ENCODE measurements around the gene CHPT1. TPM values are rescaled to one million over a fixed set of nuclear protein-coding genes. Genes with fewer than 3 reads are reported as not detected.

Gene CHPT1
- total RNA-seq, 4 donors from 2014 or later: 47.3 to 130 (median 49.6) TPM

DNA sequence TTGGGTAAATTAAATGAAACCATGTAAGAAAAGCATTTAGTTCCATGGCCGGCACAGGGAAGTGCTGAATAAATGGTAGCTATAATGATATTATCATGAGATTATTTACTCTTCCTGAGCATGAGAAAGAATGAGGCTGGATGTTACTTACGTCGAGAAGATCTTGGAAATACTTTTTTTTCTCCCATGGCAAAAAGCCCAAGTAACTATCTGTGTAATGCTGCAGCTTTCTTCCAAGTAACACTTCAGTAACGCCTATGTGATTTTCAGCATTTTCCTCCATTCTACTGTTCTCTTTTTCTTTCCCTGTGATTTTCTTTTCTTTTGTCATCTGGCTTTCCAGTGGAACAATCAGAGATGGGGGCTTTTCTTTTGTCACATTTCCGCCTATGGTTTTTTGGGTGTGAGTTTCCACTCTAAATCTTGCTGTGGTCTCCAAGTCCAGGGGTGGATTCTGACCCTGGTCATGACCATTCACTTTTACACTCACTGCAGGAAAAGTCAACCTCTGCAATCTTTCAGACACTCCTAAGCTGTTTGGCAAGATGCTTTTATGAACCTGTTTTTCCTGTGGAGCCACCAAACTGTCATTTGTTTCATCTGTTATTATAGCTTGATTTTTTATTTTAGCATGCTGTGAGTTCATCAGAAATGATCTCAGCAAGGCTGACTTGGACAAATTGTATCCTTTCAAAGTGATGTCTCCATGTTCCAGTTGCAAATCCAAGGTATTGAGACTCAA is 66.8 kb downstream of the CHPT1 start:
- Histone ChIP-seq H3K27me3 (no peaks in the 10 kb centered on the region), H3K4me1 (peaks cover 0 to 17% (median 0%) of the 10 kb centered on the region in 3 donors), H3K9me3 (no peaks in the 10 kb centered on the region), H3K4me3 (no peak overlapping the region), H3K27ac (peak overlapping the region in 1 of 4 donors; percentile 14), H3K36me3 (peaks cover 0 to 82% of the 10 kb centered on the region in 2 donors)
- WGBS, 2 donors (ENCODE audit: low coverage in 1 of 2): 21 to 47% methylated on average over 2 to 5 of the region's 5 CpGs
- TF ChIP-seq, protein P1, sequence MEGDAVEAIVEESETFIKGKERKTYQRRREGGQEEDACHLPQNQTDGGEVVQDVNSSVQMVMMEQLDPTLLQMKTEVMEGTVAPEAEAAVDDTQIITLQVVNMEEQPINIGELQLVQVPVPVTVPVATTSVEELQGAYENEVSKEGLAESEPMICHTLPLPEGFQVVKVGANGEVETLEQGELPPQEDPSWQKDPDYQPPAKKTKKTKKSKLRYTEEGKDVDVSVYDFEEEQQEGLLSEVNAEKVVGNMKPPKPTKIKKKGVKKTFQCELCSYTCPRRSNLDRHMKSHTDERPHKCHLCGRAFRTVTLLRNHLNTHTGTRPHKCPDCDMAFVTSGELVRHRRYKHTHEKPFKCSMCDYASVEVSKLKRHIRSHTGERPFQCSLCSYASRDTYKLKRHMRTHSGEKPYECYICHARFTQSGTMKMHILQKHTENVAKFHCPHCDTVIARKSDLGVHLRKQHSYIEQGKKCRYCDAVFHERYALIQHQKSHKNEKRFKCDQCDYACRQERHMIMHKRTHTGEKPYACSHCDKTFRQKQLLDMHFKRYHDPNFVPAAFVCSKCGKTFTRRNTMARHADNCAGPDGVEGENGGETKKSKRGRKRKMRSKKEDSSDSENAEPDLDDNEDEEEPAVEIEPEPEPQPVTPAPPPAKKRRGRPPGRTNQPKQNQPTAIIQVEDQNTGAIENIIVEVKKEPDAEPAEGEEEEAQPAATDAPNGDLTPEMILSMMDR (IDR thresholded peaks at IDR 0.05): no peak
- TF ChIP-seq EP300 (IDR thresholded peaks at IDR 0.05) (no peak), POLR2A (IDR thresholded peaks at IDR 0.05) (no peak), POLR2AphosphoS5 (IDR thresholded peaks at IDR 0.05) (no peak)
- no peak for ATAC-seq

DNA sequence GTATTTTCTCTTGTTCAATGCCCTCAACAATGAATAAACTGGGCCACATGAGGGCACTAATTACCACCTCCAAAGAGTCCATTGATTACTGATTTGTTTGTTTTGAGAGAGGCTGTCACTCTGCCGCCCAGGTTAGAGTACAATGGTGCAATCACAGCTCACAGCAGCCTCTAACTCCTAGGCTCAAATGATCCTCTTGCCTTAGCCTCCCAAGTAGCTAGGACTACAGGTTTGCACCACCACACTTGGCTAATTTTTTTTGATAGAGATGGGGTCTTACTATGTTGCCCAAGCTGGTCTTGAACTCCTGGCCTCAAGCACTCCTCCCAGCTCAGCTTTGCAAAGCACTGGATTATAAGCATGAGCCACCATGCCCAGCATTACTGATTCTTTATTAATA is 70.1 kb downstream of the CHPT1 start:
- H3K36me3 ChIP-seq: peaks cover 3 to 83% of the 10 kb centered on the region in 2 donors
- 78 to 86% methylated on average over 1 of the region's 1 CpG for WGBS, 2 donors (ENCODE audit: low coverage in 1 of 2)

DNA sequence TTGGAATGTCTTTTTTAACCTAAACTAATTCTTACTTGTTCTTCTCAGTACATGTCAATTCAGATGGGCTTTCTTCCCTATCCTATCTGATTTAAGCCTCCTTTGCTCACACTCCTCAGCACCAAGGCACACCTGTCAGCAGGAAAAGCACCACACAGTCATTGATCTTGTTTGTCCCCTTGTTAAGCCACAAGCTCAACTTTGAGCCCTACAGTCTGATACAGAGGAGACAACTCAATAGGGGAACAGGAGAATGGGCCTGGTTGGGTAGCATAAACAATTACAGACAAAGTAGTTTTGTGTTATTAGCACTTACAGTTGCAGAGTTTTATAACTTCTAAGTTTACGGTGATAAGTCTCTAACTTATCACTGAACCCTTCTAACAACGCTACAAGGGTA is 71.3 kb downstream of the CHPT1 start:
- WGBS, 2 donors (ENCODE audit: low coverage in 1 of 2): 94% methylated on average over 2 of the region's 2 CpGs; no CpG with 5 or more reads in 1 of the 2 donors
- Histone ChIP-seq H3K9me3 (no peaks in the 10 kb centered on the region), H3K36me3 (peaks cover 3 to 80% of the 10 kb centered on the region in 2 donors), H3K27ac (no peak overlapping the region), H3K4me1 (peaks cover 0 to 20% (median 0%) of the 10 kb centered on the region in 3 donors), H3K27me3 (no peaks in the 10 kb centered on the region), H3K4me3 (no peak overlapping the region)
- ATAC-seq: no peak
- no peak for TF ChIP-seq EP300 (IDR thresholded peaks at IDR 0.05)
- no peak for TF ChIP-seq POLR2A (IDR thresholded peaks at IDR 0.05)
- TF ChIP-seq, protein P1 (IDR thresholded peaks at IDR 0.05): no peak
- no peak for TF ChIP-seq POLR2AphosphoS5 (IDR thresholded peaks at IDR 0.05)

More for the DNA sequence above, 70.1 kb downstream of the CHPT1 start:
- no peak for ATAC-seq
- TF ChIP-seq POLR2A (IDR thresholded peaks at IDR 0.05): no peak
- no peak for TF ChIP-seq POLR2AphosphoS5 (IDR thresholded peaks at IDR 0.05)
- TF ChIP-seq EP300 (IDR thresholded peaks at IDR 0.05): no peak
- TF ChIP-seq, protein P1 (IDR thresholded peaks at IDR 0.05): no peak
- Histone ChIP-seq H3K4me1 (peaks cover 0 to 17% (median 0%) of the 10 kb centered on the region in 3 donors), H3K27me3 (no peaks in the 10 kb centered on the region), H3K9me3 (no peaks in the 10 kb centered on the region), H3K27ac (no peak overlapping the region), H3K4me3 (no peak overlapping the region)

DNA sequence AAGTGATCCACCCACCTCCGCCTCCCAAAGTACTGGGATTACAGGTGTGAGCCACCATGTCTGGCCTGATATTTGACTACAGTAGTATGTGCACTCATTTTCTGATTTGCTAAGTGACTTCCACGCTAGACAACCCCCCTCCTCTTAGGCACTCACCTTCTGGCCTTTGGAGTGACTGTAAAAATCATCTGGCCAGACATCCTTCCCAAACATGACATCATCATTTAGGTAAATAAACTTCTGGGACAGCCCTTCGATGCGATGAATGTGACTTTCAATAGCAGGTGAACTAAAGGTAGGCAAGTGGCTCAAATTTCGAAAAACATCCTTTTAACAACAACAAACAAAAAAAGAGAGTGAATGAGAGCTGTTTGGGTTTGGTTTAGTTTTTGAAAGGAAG is 72.4 kb downstream of the CHPT1 start:
- TF ChIP-seq POLR2A (IDR thresholded peaks at IDR 0.05) (no peak), EP300 (IDR thresholded peaks at IDR 0.05) (no peak), POLR2AphosphoS5 (IDR thresholded peaks at IDR 0.05) (no peak)
- TF ChIP-seq, protein P1 (IDR thresholded peaks at IDR 0.05): no peak
- Histone ChIP-seq H3K4me1 (peaks cover 0 to 12% (median 0%) of the 10 kb centered on the region in 3 donors), H3K27me3 (no peaks in the 10 kb centered on the region), H3K4me3 (no peak overlapping the region), H3K9me3 (no peaks in the 10 kb centered on the region), H3K36me3 (peaks cover 3 to 69% of the 10 kb centered on the region in 2 donors), H3K27ac (no peak overlapping the region)
- ATAC-seq: no peak
- WGBS, 2 donors (ENCODE audit: low coverage in 1 of 2): 84 to 90% methylated on average over 3 of the region's 5 CpGs

All from gastroesophageal sphincter (tissue), 4 donors.